GM12878 (cell line): ENCODE data around the gene THOC7.

ENCODE experiments used
- BCL11A ChIP-seq: IDR thresholded peaks from 2 replicates; pipeline ENCODE4 v1.6.1; 2011; ENCODE audit warnings: low read depth, low read length
- BMI1 ChIP-seq: fragments of 450-650 bp; IDR thresholded peaks from 2 replicates; pipeline ENCODE4 v1.6.1; 2016; ENCODE audit warnings: mild to moderate bottlenecking, moderate library complexity, borderline replicate concordance

DNA sequence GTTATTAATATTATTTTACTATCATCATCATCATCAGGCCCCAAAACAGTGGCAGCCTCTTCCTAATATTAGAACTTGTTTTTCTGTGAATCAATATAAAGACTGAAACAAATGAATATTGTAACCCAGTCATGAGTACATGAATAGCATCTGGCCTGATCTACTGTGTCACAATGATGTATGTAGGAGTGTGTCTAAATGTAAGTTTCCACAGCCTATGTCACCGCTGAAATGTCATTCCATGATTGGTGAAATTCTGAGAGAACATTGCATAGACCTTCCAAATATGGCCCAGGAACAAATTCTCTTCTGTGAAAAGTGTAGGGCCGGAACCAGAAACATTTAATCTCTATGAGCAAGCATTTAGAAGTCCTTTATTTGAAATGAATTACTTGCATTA is 65.1 kb downstream of the THOC7 start:
- no peak for TF ChIP-seq BCL11A
- TF ChIP-seq BMI1 = no peak
